CD8-positive, alpha-beta memory T cell (primary cell): Measurements from ENCODE around the gene MACROD2. TPM values are rescaled to one million over a fixed set of nuclear protein-coding genes. Genes with fewer than 3 reads are reported as not detected.

Source experiments
- CTCF ChIA-PET: fragments of 350-600 bp; sonication (Branson Sonifier 250); formaldehyde crosslinking; loops from one replicate; lab custom pipeline; 2021; ENCODE audit warnings: antibody characterized with exemption; lab: Charles Lee
- POLR2A ChIA-PET: fragments of 350-600 bp; sonication (Branson Sonifier 250); formaldehyde crosslinking; loops from one replicate; lab custom pipeline; 2021; ENCODE audit warnings: antibody characterized with exemption; lab: Charles Lee
- DNase-seq, 5 donors: peaks; one replicate each; pipeline versions ENCODE4 v3.0.0 to v3.0.0-alpha.2; 2020 to 2022; ENCODE audit warnings: mixed read lengths in 1 of 5
- H3K27ac ChIP-seq: one replicate; pipeline ENCODE4 v1.7.0; 2013; ENCODE audit warnings: low read depth, mild to moderate bottlenecking, low read length, moderate library complexity
- H3K27me3 ChIP-seq: 2 replicates; pipeline ENCODE4 v1.7.0; 2013; ENCODE audit warnings: low read length, mild to moderate bottlenecking; ENCODE audit not compliant: insufficient read depth, poor library complexity, severe bottlenecking
- H3K36me3 ChIP-seq: 2 replicates; pipeline ENCODE4 v1.7.0; 2013; ENCODE audit warnings: mild to moderate bottlenecking, low read length, moderate library complexity; ENCODE audit not compliant: insufficient read depth
- H3K4me1 ChIP-seq: 2 replicates; pipeline ENCODE4 v1.7.0; 2013; ENCODE audit warnings: mild to moderate bottlenecking, low read length, moderate library complexity; ENCODE audit not compliant: insufficient read depth
- H3K4me3 ChIP-seq: 2 replicates; pipeline ENCODE4 v1.7.0; 2013; ENCODE audit warnings: mild to moderate bottlenecking, low read length
- H3K9me3 ChIP-seq: 2 replicates; pipeline ENCODE4 v1.7.0; 2013; ENCODE audit warnings: mild to moderate bottlenecking, low read length
- H3K27ac Mint-ChIP-seq, 8 donors: one replicate each; pipeline ENCODE4 v1.8.0; 2020 to 2021; ENCODE audit warnings: mixed read lengths in 8 of 8, mild to moderate bottlenecking in 6 of 8, inconsistent platforms in 3 of 8, moderate library complexity in 3 of 8
- H3K27me3 Mint-ChIP-seq, 2 donors: one replicate each; pipeline ENCODE4 v1.8.0; 2020 to 2021; ENCODE audit warnings: mixed read lengths in 2 of 2, mild to moderate bottlenecking in 1 of 2, moderate library complexity in 1 of 2
- H3K36me3 Mint-ChIP-seq, 3 donors: one replicate each; pipeline ENCODE4 v1.8.0; 2020 to 2021; ENCODE audit warnings: mixed read lengths in 3 of 3, inconsistent platforms in 1 of 3, mild to moderate bottlenecking in 1 of 3
- H3K4me1 Mint-ChIP-seq, 3 donors: one replicate each; pipeline ENCODE4 v1.8.0; 2020 to 2021; ENCODE audit warnings: mixed read lengths in 3 of 3, inconsistent platforms in 1 of 3, mild to moderate bottlenecking in 1 of 3
- H3K4me3 Mint-ChIP-seq, 7 donors: one replicate each; pipeline ENCODE4 v1.8.0; 2020 to 2021; ENCODE audit warnings: mixed read lengths in 7 of 7, mild to moderate bottlenecking in 6 of 7, moderate library complexity in 4 of 7, inconsistent platforms in 2 of 7
- H3K9me3 Mint-ChIP-seq, 5 donors: one replicate each; pipeline ENCODE4 v1.8.0; 2020 to 2022; ENCODE audit warnings: mixed read lengths in 5 of 5, mild to moderate bottlenecking in 3 of 5, moderate library complexity in 2 of 5, inconsistent platforms in 1 of 5
- polyA plus RNA-seq: library from polyadenylated mRNA; unstranded; fragments of 300-500 nt; fragmentation: Illumina TruSeq; gene quantifications from one replicate; pipeline ENCODE4 v1.2.3, GENCODE V29; 2021
- total RNA-seq, 2 experiments: library from RNA; stranded (reverse); gene quantifications; one replicate each; pipeline ENCODE4 v1.2.3, GENCODE V29; 2021

MACROD2 gene
- total and polyA plus RNA-seq, 3 experiments from 2014 or later, result not detected

DNA sequence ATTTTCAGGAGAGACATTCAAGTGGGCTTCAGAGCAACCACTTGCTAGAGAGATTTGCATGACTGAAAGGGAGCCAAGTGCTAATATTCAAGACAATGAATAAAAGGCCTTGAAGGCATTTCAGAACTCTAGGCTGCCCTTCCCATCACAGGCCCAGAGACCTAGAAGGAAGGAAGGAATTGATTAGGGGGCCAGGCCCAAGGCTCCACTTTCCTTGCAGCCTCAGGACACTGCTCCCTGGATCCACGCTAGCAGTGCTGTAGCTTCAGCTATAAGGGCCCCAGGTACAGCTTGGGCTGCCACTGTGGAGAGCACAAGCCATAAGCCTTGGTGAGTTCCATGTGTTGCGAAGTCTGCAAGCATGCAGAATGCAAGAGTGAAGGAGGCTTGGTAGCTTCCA is 1074.0 kb downstream of the MACROD2 start:
- Mint-ChIP-seq H3K4me3 (no peak overlapping the region), H3K27me3 (no peaks in the 10 kb centered on the region), H3K27ac (no peak overlapping the region), H3K4me1 (no peaks in the 10 kb centered on the region), H3K36me3 (no peaks in the 10 kb centered on the region), H3K9me3 (peaks cover 4 to 30% (median 7%) of the 10 kb centered on the region in 5 donors)
- no peaks in the 10 kb centered on the region for H3K27me3 ChIP-seq
- no peak overlapping the region for H3K27ac ChIP-seq
- no peak overlapping the region for H3K4me3 ChIP-seq
- no peaks in the 10 kb centered on the region for H3K4me1 ChIP-seq
- no peaks in the 10 kb centered on the region for H3K9me3 ChIP-seq
- no peaks in the 10 kb centered on the region for H3K36me3 ChIP-seq
- ChIA-PET CTCF (no interaction called here), POLR2A (no interaction called here)
- DNase-seq, result no peak

- Mint-ChIP-seq H3K4me3 (no peak overlapping the region), H3K27me3 (no peaks in the 10 kb centered on the region), H3K36me3 (no peaks in the 10 kb centered on the region), H3K9me3 (peaks cover 4 to 26% (median 5%) of the 10 kb centered on the region in 5 donors), H3K27ac (no peak overlapping the region), H3K4me1 (no peaks in the 10 kb centered on the region)
- DNase-seq, result no peak
- Histone ChIP-seq H3K9me3 (no peaks in the 10 kb centered on the region), H3K36me3 (no peaks in the 10 kb centered on the region), H3K27me3 (no peaks in the 10 kb centered on the region), H3K27ac (no peak overlapping the region), H3K4me1 (no peaks in the 10 kb centered on the region), H3K4me3 (no peak overlapping the region)
- ChIA-PET POLR2A (no interaction called here), CTCF (no interaction called here)
Measured at GRCh38 chr20:15071085-15071808, 1075.9 kb downstream of the MACROD2 start.

- no peak overlapping the region for H3K27ac Mint-ChIP-seq
- POLR2A ChIA-PET, result no interaction called here
Measured at GRCh38 chr20:15072316-15072715, 1077.0 kb downstream of the MACROD2 start.

GRCh38 chr20:15075586-15075985 is 1080.3 kb downstream of the MACROD2 start:
- DNase-seq, result no peak
- Histone ChIP-seq H3K4me3 (no peak overlapping the region), H3K36me3 (no peaks in the 10 kb centered on the region), H3K4me1 (no peaks in the 10 kb centered on the region), H3K27ac (no peak overlapping the region), H3K27me3 (no peaks in the 10 kb centered on the region), H3K9me3 (no peaks in the 10 kb centered on the region)
- Mint-ChIP-seq H3K4me3 (no peak overlapping the region), H3K4me1 (no peaks in the 10 kb centered on the region), H3K36me3 (no peaks in the 10 kb centered on the region), H3K27ac (no peak overlapping the region), H3K27me3 (peaks cover 0 to 1% of the 10 kb centered on the region in 2 donors), H3K9me3 (peaks cover 0 to 15% (median under 1%) of the 10 kb centered on the region in 5 donors)
- ChIA-PET POLR2A (no interaction called here), CTCF (no interaction called here)

More at GRCh38 chr20:15072316-15072715, 1077.0 kb downstream of the MACROD2 start:
- CTCF ChIA-PET, result no interaction called here
- H3K27ac ChIP-seq, result no peak overlapping the region
- H3K4me1 ChIP-seq, result no peaks in the 10 kb centered on the region
- H3K36me3 Mint-ChIP-seq, result no peaks in the 10 kb centered on the region
- no peaks in the 10 kb centered on the region for H3K27me3 ChIP-seq
- peaks cover 0 to 1% of the 10 kb centered on the region in 2 donors for H3K27me3 Mint-ChIP-seq
- H3K36me3 ChIP-seq, result no peaks in the 10 kb centered on the region
- H3K9me3 Mint-ChIP-seq, result peaks cover 4 to 29% (median 5%) of the 10 kb centered on the region in 5 donors
- no peaks in the 10 kb centered on the region for H3K4me1 Mint-ChIP-seq
- DNase-seq, result no peak
- no peak overlapping the region for H3K4me3 ChIP-seq
- no peaks in the 10 kb centered on the region for H3K9me3 ChIP-seq
- no peak overlapping the region for H3K4me3 Mint-ChIP-seq

GRCh38 chr20:15076785-15077184 is 1081.5 kb downstream of the MACROD2 start:
- ChIA-PET CTCF (no interaction called here), POLR2A (no interaction called here)
- no peaks in the 10 kb centered on the region for H3K4me1 Mint-ChIP-seq

GRCh38 chr20:15077733-15078250 is 1082.5 kb downstream of the MACROD2 start:
- ChIA-PET CTCF (no interaction called here), POLR2A (no interaction called here)
- Mint-ChIP-seq H3K36me3 (no peaks in the 10 kb centered on the region), H3K4me3 (no peak overlapping the region), H3K9me3 (peaks cover 0 to 20% (median 2%) of the 10 kb centered on the region in 5 donors), H3K27ac (no peak overlapping the region), H3K4me1 (no peaks in the 10 kb centered on the region), H3K27me3 (peaks cover 0 to 1% of the 10 kb centered on the region in 2 donors)
- Histone ChIP-seq H3K4me3 (no peak overlapping the region), H3K4me1 (no peaks in the 10 kb centered on the region), H3K27me3 (no peaks in the 10 kb centered on the region), H3K36me3 (no peaks in the 10 kb centered on the region), H3K27ac (no peak overlapping the region), H3K9me3 (no peaks in the 10 kb centered on the region)
- no peak for DNase-seq

More at GRCh38 chr20:15076785-15077184, 1081.5 kb downstream of the MACROD2 start:
- H3K9me3 ChIP-seq, result no peaks in the 10 kb centered on the region
- Mint-ChIP-seq H3K36me3 (no peaks in the 10 kb centered on the region), H3K9me3 (peaks cover 0 to 14% (median 0%) of the 10 kb centered on the region in 5 donors), H3K4me3 (no peak overlapping the region), H3K27me3 (peaks cover 0 to 1% of the 10 kb centered on the region in 2 donors), H3K27ac (no peak overlapping the region)
- no peaks in the 10 kb centered on the region for H3K27me3 ChIP-seq
- H3K36me3 ChIP-seq, result no peaks in the 10 kb centered on the region
- no peak overlapping the region for H3K4me3 ChIP-seq
- H3K27ac ChIP-seq, result no peak overlapping the region
- DNase-seq, result no peak
- H3K4me1 ChIP-seq, result no peaks in the 10 kb centered on the region

DNA sequence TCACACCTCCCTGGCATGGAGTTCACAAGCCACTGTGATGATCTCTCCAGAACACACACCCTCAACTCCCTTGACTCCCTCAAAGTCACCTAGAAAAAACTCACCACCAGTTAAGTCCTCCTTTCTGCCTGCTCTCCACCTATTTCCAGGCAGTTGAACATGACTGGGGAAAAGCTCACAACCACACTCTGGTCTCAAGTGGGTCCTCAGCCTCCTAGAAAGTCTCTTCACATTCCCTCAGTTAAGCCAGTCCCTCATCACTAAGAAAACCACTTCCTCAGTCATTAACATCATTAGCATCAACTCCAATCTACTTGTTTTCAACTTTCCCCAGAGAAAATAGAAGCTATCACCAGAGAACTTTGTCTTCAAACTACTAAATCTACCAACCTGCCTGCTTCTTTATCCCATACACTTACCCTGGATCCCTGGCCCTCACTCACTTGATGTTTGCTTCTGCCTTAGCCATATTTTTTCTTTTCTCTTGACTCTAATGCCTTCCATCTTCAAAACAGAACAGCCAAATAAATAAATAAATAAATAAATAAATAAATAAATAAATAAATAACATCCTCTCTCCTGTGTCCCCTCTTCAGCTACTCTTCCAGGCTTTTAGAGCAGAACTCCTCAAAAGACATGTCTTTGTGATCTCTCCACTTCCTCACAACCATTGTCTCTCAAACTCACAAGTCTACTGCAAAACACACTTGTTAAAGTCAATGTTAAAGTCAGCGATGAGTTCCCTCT is 1084.5 kb downstream of the MACROD2 start:
- Mint-ChIP-seq H3K36me3 (no peaks in the 10 kb centered on the region), H3K27ac (no peak overlapping the region), H3K4me3 (no peak overlapping the region), H3K9me3 (peaks cover 0 to 24% (median 3%) of the 10 kb centered on the region in 5 donors), H3K27me3 (peaks cover 0 to 1% of the 10 kb centered on the region in 2 donors), H3K4me1 (no peaks in the 10 kb centered on the region)
- Histone ChIP-seq H3K4me1 (no peaks in the 10 kb centered on the region), H3K27me3 (no peaks in the 10 kb centered on the region), H3K27ac (no peak overlapping the region), H3K36me3 (no peaks in the 10 kb centered on the region), H3K9me3 (no peaks in the 10 kb centered on the region), H3K4me3 (no peak overlapping the region)
- ChIA-PET CTCF (no interaction called here), POLR2A (no interaction called here)
- DNase-seq, result no peak

- no peaks in the 10 kb centered on the region for H3K4me1 ChIP-seq
- no peak for DNase-seq
- Mint-ChIP-seq H3K27ac (no peak overlapping the region), H3K4me3 (no peak overlapping the region), H3K36me3 (no peaks in the 10 kb centered on the region), H3K4me1 (no peaks in the 10 kb centered on the region), H3K9me3 (peaks cover 0 to 31% (median 7%) of the 10 kb centered on the region in 5 donors), H3K27me3 (peaks cover 0 to 1% of the 10 kb centered on the region in 2 donors)
- no peaks in the 10 kb centered on the region for H3K9me3 ChIP-seq
- H3K36me3 ChIP-seq, result no peaks in the 10 kb centered on the region
- H3K4me3 ChIP-seq, result no peak overlapping the region
- H3K27me3 ChIP-seq, result no peaks in the 10 kb centered on the region
- H3K27ac ChIP-seq, result no peak overlapping the region
- POLR2A ChIA-PET, result no interaction called here
- CTCF ChIA-PET, result no interaction called here
Measured at GRCh38 chr20:15081261-15081660, 1085.9 kb downstream of the MACROD2 start.
